MCF 10A (cell line): ENCODE results near the gene PTPRU. TPM values are rescaled to one million over a fixed set of nuclear protein-coding genes. Genes with fewer than 3 reads are reported as not detected.

Experiments
- BruUV-seq: library from RNA; stranded (reverse); fragments of 400-500 nt; replicated peaks from 2 replicates; lab custom pipeline; 2021; lab: Mats Ljungman, UMichigan
- CTCF ChIA-PET: fragments of 300-600 bp; sonication (Branson Sonifier 250); formaldehyde crosslinking; extraction: SDS; loops from one replicate; lab custom pipeline; 2021; ENCODE audit warnings: antibody characterized with exemption, inconsistent platforms; lab: Yijun Ruan, JAX
- POLR2A ChIA-PET: fragments of 300-600, 350-650 bp; sonication (Branson Sonifier 250); formaldehyde crosslinking; extraction: SDS; loops from one replicate; lab custom pipeline; 2020; ENCODE audit warnings: antibody characterized with exemption, inconsistent platforms; lab: Yijun Ruan, JAX
- DNase-seq: peaks from one replicate; pipeline ENCODE4 v3.0.0-alpha.2; 2018; ENCODE audit not compliant: unreplicated experiment
- H3K27ac Mint-ChIP-seq: one replicate; pipeline ENCODE4 v1.8.0; 2022; ENCODE audit warnings: mild to moderate bottlenecking, low read depth, mixed read lengths; ENCODE audit not compliant: unreplicated experiment
- H3K27me3 Mint-ChIP-seq: one replicate; pipeline ENCODE4 v1.8.0; 2022; ENCODE audit warnings: mixed read lengths; ENCODE audit not compliant: insufficient read depth, unreplicated experiment
- H3K36me3 Mint-ChIP-seq: one replicate; pipeline ENCODE4 v1.8.0; 2022; ENCODE audit warnings: mild to moderate bottlenecking, moderate library complexity, mixed read lengths; ENCODE audit not compliant: insufficient read depth, unreplicated experiment
- H3K4me1 Mint-ChIP-seq: one replicate; pipeline ENCODE4 v1.8.0; 2022; ENCODE audit warnings: mixed read lengths; ENCODE audit not compliant: insufficient read depth, unreplicated experiment
- H3K4me3 Mint-ChIP-seq: one replicate; pipeline ENCODE4 v1.8.0; 2022; ENCODE audit warnings: mild to moderate bottlenecking, moderate library complexity, mixed read lengths; ENCODE audit not compliant: unreplicated experiment
- H3K9me3 Mint-ChIP-seq: one replicate; pipeline ENCODE4 v1.8.0; 2022; ENCODE audit warnings: mixed read lengths; ENCODE audit not compliant: unreplicated experiment
- CTCF ChIP-seq: fragments of 200-600 bp; IDR thresholded peaks from one replicate; pipeline ENCODE4 v1.8.0; 2022; ENCODE audit warnings: antibody characterized with exemption, mild to moderate bottlenecking; ENCODE audit not compliant: unreplicated experiment
- intact Hi-C: fragments of 100-400 bp; cut with micrococcal nuclease; formaldehyde crosslinking; loops from 2 replicates; pipeline ENCODE4 v1.14.1; 2022
- total RNA-seq: library from RNA; stranded (reverse); gene quantifications from 2 replicates; pipeline ENCODE4 v1.2.3, GENCODE V29; 2022

Gene PTPRU
- total RNA-seq, 1 experiment from 2014 or later: 24.1 TPM

GRCh38 chr1:29343476-29343875, 107.2 kb downstream of the PTPRU start:
- H3K36me3 Mint-ChIP-seq: no peaks in the 10 kb centered on the region
- POLR2A ChIA-PET: no interaction called here
- no TSS peak for BruUV-seq
- H3K27me3 Mint-ChIP-seq: peaks cover 39% of the 10 kb centered on the region
- intact Hi-C loops: loop anchor here (5.0 kb wide), 3 partner anchors 106 to 1364 kb away; partner anchors contain the start of gene PTPRU
- no peak for DNase-seq
- CTCF ChIA-PET: interaction anchor here (0.6 to 0.7 kb wide), 2 partner anchors 17 to 52 kb away, joined by 3 to 4 read pairs; no protein-coding TSS in a partner anchor
- TF ChIP-seq CTCF: no peak
- peaks cover 9% of the 10 kb centered on the region for H3K9me3 Mint-ChIP-seq
- H3K4me1 Mint-ChIP-seq: peaks cover 5% of the 10 kb centered on the region
- H3K27ac Mint-ChIP-seq: no peak overlapping the region
- no peak overlapping the region for H3K4me3 Mint-ChIP-seq

- H3K4me3 Mint-ChIP-seq: no peak overlapping the region
- DNase-seq: no peak
- no peaks in the 10 kb centered on the region for H3K36me3 Mint-ChIP-seq
- no peak for TF ChIP-seq CTCF
- BruUV-seq: no TSS peak
- peaks cover 5% of the 10 kb centered on the region for H3K4me1 Mint-ChIP-seq
- H3K27me3 Mint-ChIP-seq: peaks cover 39% of the 10 kb centered on the region
- ChIA-PET CTCF (interaction anchor here (0.6 kb wide), 1 partner anchor 17 kb away, joined by 4 read pairs; no protein-coding TSS in a partner anchor), POLR2A (no interaction called here)
- H3K27ac Mint-ChIP-seq: no peak overlapping the region
- H3K9me3 Mint-ChIP-seq: peaks cover 13% of the 10 kb centered on the region
- intact Hi-C loops: loop anchor here (5.0 kb wide), 3 partner anchors 107 to 1363 kb away; partner anchors contain the start of gene PTPRU
Measured at GRCh38 chr1:29343908-29344307, 107.6 kb downstream of the PTPRU start.

GRCh38 chr1:29344336-29344735, 108.0 kb downstream of the PTPRU start:
- H3K27me3 Mint-ChIP-seq: peaks cover 39% of the 10 kb centered on the region
- CTCF ChIA-PET: interaction anchor here (1.9 kb wide), 1 partner anchor 12 kb away, joined by 6 read pairs; no protein-coding TSS in a partner anchor
- H3K4me1 Mint-ChIP-seq: peaks cover 5% of the 10 kb centered on the region
- H3K4me3 Mint-ChIP-seq: no peak overlapping the region
- DNase-seq: no peak
- no TSS peak for BruUV-seq
- no peak for TF ChIP-seq CTCF
- intact Hi-C loops: loop anchor here (5.0 kb wide), 3 partner anchors 107 to 1363 kb away; partner anchors contain the start of gene PTPRU
- no peak overlapping the region for H3K27ac Mint-ChIP-seq
- H3K36me3 Mint-ChIP-seq: no peaks in the 10 kb centered on the region
- POLR2A ChIA-PET: no interaction called here
- H3K9me3 Mint-ChIP-seq: peaks cover 13% of the 10 kb centered on the region

- intact Hi-C loops: no loop called here
- no peak overlapping the region for H3K27ac Mint-ChIP-seq
- H3K4me1 Mint-ChIP-seq: peaks cover 5% of the 10 kb centered on the region
- no TSS peak for BruUV-seq
- no peak for DNase-seq
- POLR2A ChIA-PET: no interaction called here
- peaks cover 56% of the 10 kb centered on the region for H3K27me3 Mint-ChIP-seq
- no peaks in the 10 kb centered on the region for H3K36me3 Mint-ChIP-seq
- TF ChIP-seq CTCF: no peak
- CTCF ChIA-PET: no interaction called here
- H3K4me3 Mint-ChIP-seq: no peak overlapping the region
- peaks cover 13% of the 10 kb centered on the region for H3K9me3 Mint-ChIP-seq
Measured at GRCh38 chr1:29346576-29346975, 110.3 kb downstream of the PTPRU start.
